ENCODE measurements around the gene SCAMP2. TPM values are rescaled to one million over a fixed set of nuclear protein-coding genes. Genes with fewer than 3 reads are reported as not detected.

The SCAMP2 gene
- total RNA-seq, 1 donor from 2014 or later: 115 TPM

- Histone ChIP-seq H3K27ac (no peak overlapping the region), H3K9me3 (no peaks in the 10 kb centered on the region), H3K36me3 (no peaks in the 10 kb centered on the region), H3K4me1 (no peaks in the 10 kb centered on the region), H3K27me3 (peaks cover 3% of the 10 kb centered on the region), H3K4me3 (no peak overlapping the region)
- no peak for DNase-seq
- ATAC-seq: no peak
- TF ChIP-seq CTCF (IDR thresholded peaks at IDR 0.05): no peak
- intact Hi-C loops (cut with DNase I): no loop called here
Observed at GRCh38 chr15:74821790-74822158, 51.4 kb downstream of the SCAMP2 start.

- DNase-seq: no peak
- intact Hi-C loops (cut with DNase I): no loop called here
Observed at GRCh38 chr15:74821091-74821789, 51.9 kb downstream of the SCAMP2 start.

GRCh38 chr15:74820056-74820455, 53.1 kb downstream of the SCAMP2 start:
- TF ChIP-seq CTCF (IDR thresholded peaks at IDR 0.05): no peak
- H3K36me3 ChIP-seq: no peaks in the 10 kb centered on the region
- DNase-seq: no peak
- no peak overlapping the region for H3K4me3 ChIP-seq
- intact Hi-C loops (cut with DNase I): no loop called here
- H3K9me3 ChIP-seq: no peaks in the 10 kb centered on the region
- H3K27ac ChIP-seq: no peak overlapping the region
- no peaks in the 10 kb centered on the region for H3K4me1 ChIP-seq
- no peak for ATAC-seq
- no peaks in the 10 kb centered on the region for H3K27me3 ChIP-seq

More at GRCh38 chr15:74821091-74821789, 51.9 kb downstream of the SCAMP2 start:
- ATAC-seq: no peak
- TF ChIP-seq CTCF (IDR thresholded peaks at IDR 0.05): no peak
- Histone ChIP-seq H3K36me3 (no peaks in the 10 kb centered on the region), H3K27me3 (no peaks in the 10 kb centered on the region), H3K27ac (no peak overlapping the region), H3K4me3 (no peak overlapping the region), H3K9me3 (no peaks in the 10 kb centered on the region), H3K4me1 (no peaks in the 10 kb centered on the region)

GRCh38 chr15:74817370-74817737, 55.8 kb downstream of the SCAMP2 start:
- no peaks in the 10 kb centered on the region for H3K27me3 ChIP-seq
- no peak for TF ChIP-seq CTCF (IDR thresholded peaks at IDR 0.05)
- DNase-seq (no peak), ATAC-seq (no peak)
- H3K4me1 ChIP-seq: no peaks in the 10 kb centered on the region
- H3K4me3 ChIP-seq: no peak overlapping the region
- intact Hi-C loops (cut with DNase I): no loop called here
- no peak overlapping the region for H3K27ac ChIP-seq
- no peaks in the 10 kb centered on the region for H3K36me3 ChIP-seq
- H3K9me3 ChIP-seq: no peaks in the 10 kb centered on the region

- ATAC-seq: no peak
- Histone ChIP-seq H3K27me3 (no peaks in the 10 kb centered on the region), H3K27ac (no peak overlapping the region), H3K9me3 (no peaks in the 10 kb centered on the region), H3K4me1 (no peaks in the 10 kb centered on the region), H3K4me3 (no peak overlapping the region), H3K36me3 (no peaks in the 10 kb centered on the region)
- no peak for DNase-seq
- TF ChIP-seq CTCF (IDR thresholded peaks at IDR 0.05): no peak
- intact Hi-C loops (cut with DNase I): no loop called here
Observed at GRCh38 chr15:74816624-74817369, 56.4 kb downstream of the SCAMP2 start.

Measured in upper lobe of right lung (tissue), 1 donor.